Measurements from ENCODE around the gene PCK1.
"Not testable (repeated sequence)": the region's sequence is repeated elsewhere in the genome, so short reads cannot be mapped to it uniquely, and the experiment has no call there.

PCK1 gene

DNA sequence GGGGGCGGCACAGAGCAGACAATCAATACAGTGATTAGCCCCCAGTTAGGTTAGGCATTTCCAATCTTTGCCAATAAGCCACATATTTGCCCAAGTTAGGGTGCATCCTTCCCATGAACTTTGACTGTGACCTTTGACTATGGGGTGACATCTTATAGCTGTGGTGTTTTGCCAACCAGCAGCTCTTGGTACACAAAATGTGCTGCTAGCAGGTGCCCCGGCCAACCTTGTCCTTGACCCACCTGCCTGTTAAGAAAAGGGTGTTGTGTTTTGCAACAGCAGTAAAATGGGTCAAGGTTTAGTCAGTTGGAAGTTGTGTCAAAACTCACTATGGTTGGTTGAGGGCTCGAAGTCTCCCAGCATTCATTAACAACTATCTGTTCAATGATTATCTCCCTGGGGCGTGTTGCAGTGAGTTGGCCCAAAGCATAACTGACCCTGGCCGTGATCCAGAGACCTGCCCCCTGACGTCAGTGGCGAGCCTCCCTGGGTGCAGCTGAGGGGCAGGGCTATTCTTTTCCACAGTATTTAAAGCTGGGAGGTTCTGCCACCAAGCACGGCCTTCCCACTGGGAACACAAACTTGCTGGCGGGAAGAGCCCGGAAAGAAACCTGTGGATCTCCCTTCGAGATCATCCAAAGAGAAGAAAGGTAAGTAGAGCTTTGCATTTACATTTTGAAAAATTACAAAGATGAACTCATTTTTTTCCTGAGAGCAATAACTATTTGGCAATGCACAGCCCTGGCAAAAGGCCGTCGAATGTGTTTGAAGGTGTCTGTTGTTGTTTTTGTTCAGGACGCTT lies at the start of gene PCK1:
Gene PCK1, plus strand, starts transcription at position 557 of the 802 bp plus-strand sequence. CDS start 302 bp downstream, outside the sequence.
- DNase-seq (ENCODE audit: low spot score) = no peak

GRCh38 chr20:57511709-57512108 lies 49.2 kb upstream of the PCK1 start:
- not testable (repeated sequence) for DNase-seq (ENCODE audit: low spot score)

GRCh38 chr20:57512432-57512831 lies 48.5 kb upstream of the PCK1 start:
- DNase-seq (ENCODE audit: low spot score) = no peak

DNA sequence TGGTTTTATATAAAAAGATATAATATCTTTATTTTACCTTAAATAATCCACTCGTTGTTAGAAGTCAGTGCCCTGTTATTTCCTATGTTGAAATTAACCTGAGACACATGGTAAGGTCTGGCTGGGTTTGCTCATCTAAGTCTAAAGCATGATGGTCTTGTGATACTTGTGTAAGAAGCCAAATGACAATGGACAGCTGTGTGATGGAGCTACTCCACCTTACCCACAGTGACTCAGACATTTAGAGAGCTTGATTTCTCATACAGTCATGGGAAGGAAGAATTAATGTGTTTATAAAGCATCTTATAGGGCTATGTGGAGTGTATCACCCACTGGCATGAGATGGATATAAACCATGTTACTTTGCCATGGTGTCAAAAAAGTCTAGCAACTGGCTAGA lies 47.7 kb upstream of the PCK1 start:
- DNase-seq (ENCODE audit: low spot score) = no peak

GRCh38 chr20:57514273-57514751 lies 46.6 kb upstream of the PCK1 start:
- peak; percentile 45 for DNase-seq (ENCODE audit: low spot score)

DNA sequence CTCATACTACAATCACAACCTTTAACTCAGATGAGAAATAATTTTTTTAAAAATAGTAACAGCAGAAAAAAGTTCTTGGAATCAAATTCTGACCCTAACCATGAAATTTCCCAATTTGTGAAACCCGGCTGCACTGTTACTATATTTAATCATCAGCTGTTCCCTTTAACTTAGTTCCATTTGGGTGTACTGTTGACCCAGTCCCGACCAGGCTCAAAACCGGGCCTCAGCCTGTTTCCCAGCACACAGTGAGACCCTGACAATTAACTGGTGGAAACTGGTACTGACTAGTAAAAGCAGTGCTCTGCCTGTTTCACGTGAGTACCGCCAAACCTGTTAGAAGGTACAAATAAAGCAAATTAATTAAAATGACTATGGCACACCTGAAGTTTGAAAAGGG lies 43.0 kb upstream of the PCK1 start:
- no peak for DNase-seq (ENCODE audit: low spot score)

GRCh38 chr20:57522380-57523140 lies 38.4 kb upstream of the PCK1 start:
- DNase-seq (ENCODE audit: low spot score) = no peak

- DNase-seq (ENCODE audit: low spot score) = no peak
Observed at GRCh38 chr20:57523782-57524181, 37.1 kb upstream of the PCK1 start.

GRCh38 chr20:57524511-57525176 lies 36.3 kb upstream of the PCK1 start, which contains the start of gene CTCFL:
Gene CTCFL (minus strand): TSS chr20:57525140. CDS start chr20:57524205, 935 bp downstream.
- no peak for DNase-seq (ENCODE audit: low spot score)

DNA sequence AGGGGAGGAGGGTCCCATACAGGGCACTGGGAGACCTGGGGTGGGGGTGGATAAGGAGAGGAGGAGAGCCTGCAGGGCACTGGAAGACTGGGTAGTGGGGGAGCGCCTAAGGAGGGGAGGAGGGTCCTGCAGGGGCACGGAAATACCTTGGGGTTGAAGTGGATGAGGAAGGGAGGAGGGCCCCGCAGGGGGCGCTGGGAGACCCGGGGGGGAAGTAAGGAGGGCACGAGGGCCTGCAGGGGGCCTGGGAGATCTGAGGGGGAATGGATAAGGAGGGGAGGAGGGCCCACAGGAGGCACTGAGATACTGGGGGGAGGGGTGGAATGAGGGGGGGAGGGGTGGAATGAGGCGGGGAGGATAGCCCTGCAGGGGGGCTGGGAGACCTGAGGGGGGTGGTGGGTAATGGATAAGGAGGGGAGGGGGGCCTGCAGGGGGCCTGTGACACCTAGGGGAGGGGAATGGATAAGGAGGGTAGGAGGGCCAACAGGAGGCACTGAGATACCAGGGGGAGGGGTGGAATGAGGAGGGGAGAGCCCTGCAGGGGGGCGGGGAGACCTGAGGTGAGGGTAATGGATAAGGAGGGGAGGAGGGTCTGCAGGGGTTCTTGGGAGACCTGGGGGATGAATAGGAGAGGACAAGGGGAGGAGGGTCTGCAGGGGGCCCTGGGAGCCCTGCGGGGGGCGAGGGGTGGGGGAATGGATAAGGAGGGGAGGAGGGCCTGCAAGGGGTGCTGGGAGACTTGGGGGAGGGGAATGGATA lies 35.4 kb upstream of the PCK1 start:
- DNase-seq (ENCODE audit: low spot score) = no peak

GRCh38 chr20:57526087-57526884 lies 34.6 kb upstream of the PCK1 start:
- no peak for DNase-seq (ENCODE audit: low spot score)

- DNase-seq (ENCODE audit: low spot score) = no peak
Observed at GRCh38 chr20:57526885-57527460, 33.9 kb upstream of the PCK1 start.

DNA sequence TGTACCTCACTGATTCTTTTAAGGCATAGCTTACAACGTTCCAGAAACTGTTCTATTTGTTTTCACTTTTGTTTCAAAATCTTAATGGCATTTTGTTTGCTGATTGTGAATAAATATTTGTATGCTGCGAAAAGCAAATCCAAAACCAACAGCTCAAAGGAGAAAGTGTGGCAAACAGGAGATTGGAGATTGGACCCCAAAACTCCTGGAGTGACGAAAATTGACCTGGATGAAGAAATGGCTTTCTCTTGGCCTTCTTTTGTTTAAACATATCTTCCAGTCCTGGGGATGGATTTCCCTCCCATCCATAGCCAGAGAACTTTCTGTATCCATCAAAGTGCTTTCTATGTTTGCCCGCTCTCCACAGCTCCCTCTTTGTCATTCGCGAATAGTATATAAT lies 33.2 kb upstream of the PCK1 start:
- DNase-seq (ENCODE audit: low spot score) = no peak

- no peak for DNase-seq (ENCODE audit: low spot score)
Observed at GRCh38 chr20:57528148-57528547, 32.8 kb upstream of the PCK1 start.

GRCh38 chr20:57529160-57529585 lies 31.7 kb upstream of the PCK1 start:
- no peak for DNase-seq (ENCODE audit: low spot score)

DNA sequence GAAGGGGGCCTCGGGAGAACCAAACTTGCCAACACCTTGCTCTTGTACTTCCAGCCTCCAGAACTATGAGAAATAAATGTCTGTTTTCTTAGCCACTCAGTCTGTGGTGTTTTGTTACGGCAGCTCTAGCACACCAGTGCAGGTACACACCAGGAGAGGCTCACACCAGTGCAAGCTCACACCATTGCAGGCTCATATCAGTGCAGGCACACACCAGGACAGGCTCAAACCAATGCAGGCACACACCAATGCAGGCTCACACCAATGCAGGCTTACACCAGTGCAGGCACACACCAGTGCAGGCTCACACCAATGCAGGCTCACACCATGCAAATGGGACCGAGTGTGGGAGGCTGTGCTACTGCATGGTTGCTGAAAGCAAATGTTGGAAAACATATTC lies 31.1 kb upstream of the PCK1 start:
- DNase-seq (ENCODE audit: low spot score) = no peak

DNA sequence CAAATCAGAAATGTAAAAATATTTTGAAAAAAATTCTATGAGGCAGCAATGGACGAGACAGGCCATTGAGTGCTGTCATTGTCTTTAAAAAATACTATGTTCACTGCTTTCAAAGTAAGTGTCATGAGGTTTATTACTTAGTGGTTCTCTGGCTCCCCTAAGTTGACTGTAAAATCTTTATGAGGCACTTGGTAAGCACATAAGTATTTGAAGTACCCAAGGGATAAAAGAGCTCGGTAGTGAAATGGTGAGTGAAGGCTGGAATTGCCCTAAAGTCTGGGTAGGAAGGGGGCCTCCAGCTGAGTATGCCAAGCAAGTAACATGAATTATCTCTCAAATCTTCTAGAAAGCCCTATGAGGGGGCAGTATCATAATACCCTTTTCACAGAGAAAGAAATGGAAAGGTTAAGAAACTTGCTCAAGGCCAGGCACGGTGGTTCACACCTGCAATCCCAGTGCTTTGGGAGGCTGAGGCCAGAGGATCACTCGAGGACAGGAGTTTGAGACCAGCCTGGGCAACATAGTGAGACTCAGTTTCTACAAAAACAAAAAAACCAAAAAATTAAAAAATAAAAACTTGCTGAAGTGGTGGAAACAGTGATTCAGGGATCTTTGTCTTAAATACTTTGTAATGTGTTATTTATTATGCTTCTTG lies 30.5 kb upstream of the PCK1 start:
- no peak for DNase-seq (ENCODE audit: low spot score)

DNA sequence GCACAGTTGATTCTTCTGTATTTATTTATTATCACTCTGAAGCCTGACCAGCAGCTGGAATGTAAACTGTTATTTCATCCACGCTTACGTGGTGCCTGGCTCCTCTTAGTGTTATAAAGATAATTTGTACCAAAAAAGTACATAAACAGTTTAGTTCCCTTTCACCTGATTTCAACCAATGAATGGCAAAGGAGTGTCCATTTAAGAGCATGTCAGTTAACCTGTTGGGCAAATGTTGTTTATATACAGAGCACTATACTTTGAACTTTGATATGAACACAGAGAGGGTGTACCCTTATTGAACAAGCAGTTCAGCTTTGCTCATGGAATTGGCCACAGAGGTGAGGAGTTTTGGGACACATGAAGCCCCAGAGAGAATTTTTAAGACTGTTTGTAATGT lies 28.8 kb upstream of the PCK1 start:
- no peak for DNase-seq (ENCODE audit: low spot score)

GRCh38 chr20:57535297-57535696 lies 25.6 kb upstream of the PCK1 start:
- no peak for DNase-seq (ENCODE audit: low spot score)

DNA sequence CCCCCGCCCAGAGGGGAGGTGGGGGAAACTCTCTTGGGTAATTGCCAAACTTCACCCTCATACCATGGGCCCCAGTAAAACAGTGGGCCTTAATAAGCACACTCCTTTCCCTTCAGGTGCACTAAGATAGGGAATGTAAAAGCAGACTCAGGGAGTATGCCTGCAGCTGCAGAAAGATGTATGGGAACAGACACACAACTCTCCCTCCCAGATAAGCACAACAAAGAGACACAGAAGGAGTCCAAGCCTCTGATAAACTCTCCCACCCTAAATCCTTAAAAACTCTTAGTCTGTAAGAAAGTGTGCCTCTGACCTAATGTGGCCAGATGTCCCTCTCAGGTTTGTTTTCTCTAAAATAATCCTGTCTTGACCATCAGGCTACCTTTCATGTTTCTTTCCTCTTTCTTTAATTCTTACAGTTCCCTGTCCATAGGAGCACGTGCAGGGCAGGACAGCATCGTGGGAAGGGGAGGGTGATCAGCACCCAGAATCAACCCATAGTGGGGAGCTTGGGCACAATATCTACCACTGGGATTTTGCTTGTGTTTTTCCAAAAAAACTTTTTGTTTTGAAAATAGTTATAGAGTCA lies 24.7 kb upstream of the PCK1 start:
- DNase-seq (ENCODE audit: low spot score) = no peak

Measured in kidney capillary endothelial cell (primary cell).